ENCODE measurements around the gene NFIA.

The NFIA gene

GRCh38 chr1:61111084-61112004, 29.0 kb downstream of the NFIA start:
- Histone ChIP-seq H3K27me3 (ENCODE audit: insufficient read depth, low read depth) (no peaks in the 10 kb centered on the region), H3K36me3 (ENCODE audit: insufficient read depth) (no peaks in the 10 kb centered on the region), H3K79me2 (ENCODE audit: insufficient read depth, low read depth) (no peaks in the 10 kb centered on the region), H3K4me1 (ENCODE audit: low read depth, poor library complexity, severe bottlenecking) (no peaks in the 10 kb centered on the region), H3K4me2 (no peak overlapping the region), H4K20me1 (ENCODE audit: insufficient read depth) (no peaks in the 10 kb centered on the region), H3K4me3 (IDR thresholded peaks at IDR 0.05; ENCODE audit: insufficient read depth, low read depth, low read length) (no peak overlapping the region), H3K27ac (no peak overlapping the region), H2AFZ (ENCODE audit: low read depth) (no peak overlapping the region), H3K9ac (no peak overlapping the region)
- TF ChIP-seq CTCF (conservative IDR thresholded peaks at IDR 0.05; ENCODE audit: low read depth, low read length), result no peak

- no peak for TF ChIP-seq CTCF (conservative IDR thresholded peaks at IDR 0.05; ENCODE audit: low read depth, low read length)
- no peaks in the 10 kb centered on the region for H3K27me3 ChIP-seq (ENCODE audit: insufficient read depth, low read depth)
- no peaks in the 10 kb centered on the region for H3K4me1 ChIP-seq (ENCODE audit: low read depth, poor library complexity, severe bottlenecking)
- H3K9ac ChIP-seq, result no peak overlapping the region
- no peak overlapping the region for H2AFZ ChIP-seq (ENCODE audit: low read depth)
- no peak overlapping the region for H3K27ac ChIP-seq
- no peaks in the 10 kb centered on the region for H3K79me2 ChIP-seq (ENCODE audit: insufficient read depth, low read depth)
- H3K36me3 ChIP-seq (ENCODE audit: insufficient read depth), result no peaks in the 10 kb centered on the region
- H3K4me3 ChIP-seq (IDR thresholded peaks at IDR 0.05; ENCODE audit: insufficient read depth, low read depth, low read length), result no peak overlapping the region
- H4K20me1 ChIP-seq (ENCODE audit: insufficient read depth), result no peaks in the 10 kb centered on the region
- H3K4me2 ChIP-seq, result no peak overlapping the region
Observed at GRCh38 chr1:61114178-61114870, 32.0 kb downstream of the NFIA start.

GRCh38 chr1:61115436-61115835, 33.1 kb downstream of the NFIA start:
- H3K36me3 ChIP-seq (ENCODE audit: insufficient read depth), result no peaks in the 10 kb centered on the region
- no peak overlapping the region for H3K9ac ChIP-seq
- no peak overlapping the region for H2AFZ ChIP-seq (ENCODE audit: low read depth)
- TF ChIP-seq CTCF (conservative IDR thresholded peaks at IDR 0.05; ENCODE audit: low read depth, low read length), result no peak
- H3K79me2 ChIP-seq (ENCODE audit: insufficient read depth, low read depth), result no peaks in the 10 kb centered on the region
- H3K4me3 ChIP-seq (IDR thresholded peaks at IDR 0.05; ENCODE audit: insufficient read depth, low read depth, low read length), result no peak overlapping the region
- H3K27me3 ChIP-seq (ENCODE audit: insufficient read depth, low read depth), result no peaks in the 10 kb centered on the region
- no peaks in the 10 kb centered on the region for H4K20me1 ChIP-seq (ENCODE audit: insufficient read depth)
- no peak overlapping the region for H3K27ac ChIP-seq
- no peaks in the 10 kb centered on the region for H3K4me1 ChIP-seq (ENCODE audit: low read depth, poor library complexity, severe bottlenecking)
- H3K4me2 ChIP-seq, result no peak overlapping the region

GRCh38 chr1:61116421-61116820, 34.1 kb downstream of the NFIA start:
- Histone ChIP-seq H3K27ac (no peak overlapping the region), H3K9ac (no peak overlapping the region), H3K36me3 (ENCODE audit: insufficient read depth) (no peaks in the 10 kb centered on the region), H4K20me1 (ENCODE audit: insufficient read depth) (no peaks in the 10 kb centered on the region), H3K4me1 (ENCODE audit: low read depth, poor library complexity, severe bottlenecking) (no peaks in the 10 kb centered on the region), H2AFZ (ENCODE audit: low read depth) (no peak overlapping the region), H3K79me2 (ENCODE audit: insufficient read depth, low read depth) (no peaks in the 10 kb centered on the region), H3K4me3 (IDR thresholded peaks at IDR 0.05; ENCODE audit: insufficient read depth, low read depth, low read length) (no peak overlapping the region), H3K4me2 (no peak overlapping the region), H3K27me3 (ENCODE audit: insufficient read depth, low read depth) (no peaks in the 10 kb centered on the region)
- no peak for TF ChIP-seq CTCF (conservative IDR thresholded peaks at IDR 0.05; ENCODE audit: low read depth, low read length)
